ENCODE measurements around the gene SPATA1.

DNA sequence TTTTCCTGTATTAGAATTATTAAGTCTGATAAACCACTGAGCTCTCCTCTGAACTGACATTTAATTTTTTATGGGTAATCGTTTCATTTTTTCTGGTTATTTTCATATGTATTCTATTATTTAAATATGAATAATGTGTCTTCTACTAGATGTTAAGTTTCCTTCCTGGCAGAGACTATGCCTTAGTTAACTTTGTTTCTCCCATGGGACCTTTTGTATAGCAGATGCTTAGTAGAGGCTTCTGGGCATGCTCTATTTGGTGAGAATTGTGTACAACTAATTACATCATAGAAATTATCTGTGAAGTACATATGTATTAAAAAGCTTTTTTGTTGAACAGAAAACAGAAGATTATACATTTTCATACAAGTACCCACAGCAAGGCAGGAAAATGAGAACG lies 44.6 kb downstream of the SPATA1 start:
- TF ChIP-seq, protein P1, sequence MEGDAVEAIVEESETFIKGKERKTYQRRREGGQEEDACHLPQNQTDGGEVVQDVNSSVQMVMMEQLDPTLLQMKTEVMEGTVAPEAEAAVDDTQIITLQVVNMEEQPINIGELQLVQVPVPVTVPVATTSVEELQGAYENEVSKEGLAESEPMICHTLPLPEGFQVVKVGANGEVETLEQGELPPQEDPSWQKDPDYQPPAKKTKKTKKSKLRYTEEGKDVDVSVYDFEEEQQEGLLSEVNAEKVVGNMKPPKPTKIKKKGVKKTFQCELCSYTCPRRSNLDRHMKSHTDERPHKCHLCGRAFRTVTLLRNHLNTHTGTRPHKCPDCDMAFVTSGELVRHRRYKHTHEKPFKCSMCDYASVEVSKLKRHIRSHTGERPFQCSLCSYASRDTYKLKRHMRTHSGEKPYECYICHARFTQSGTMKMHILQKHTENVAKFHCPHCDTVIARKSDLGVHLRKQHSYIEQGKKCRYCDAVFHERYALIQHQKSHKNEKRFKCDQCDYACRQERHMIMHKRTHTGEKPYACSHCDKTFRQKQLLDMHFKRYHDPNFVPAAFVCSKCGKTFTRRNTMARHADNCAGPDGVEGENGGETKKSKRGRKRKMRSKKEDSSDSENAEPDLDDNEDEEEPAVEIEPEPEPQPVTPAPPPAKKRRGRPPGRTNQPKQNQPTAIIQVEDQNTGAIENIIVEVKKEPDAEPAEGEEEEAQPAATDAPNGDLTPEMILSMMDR (IDR thresholded peaks at IDR 0.05): no peak
- TF ChIP-seq EZH2phosphoT487 (IDR thresholded peaks at IDR 0.05) (no peak), EZH2 (IDR thresholded peaks at IDR 0.05) (no peak)

Data from neural progenitor cell (in vitro differentiated cells).